ENCODE data around the gene LGR6.

- no peak for TF ChIP-seq CTCF (IDR thresholded peaks at IDR 0.05)
- TF ChIP-seq POLR2A (IDR thresholded peaks at IDR 0.05) = no peak
Observed at GRCh38 chr1:202154148-202154765, 39.3 kb upstream of the LGR6 start.

Measured in upper lobe of left lung (tissue), 4 donors.